Measurements from ENCODE around the gene KIF5C.

- TF ChIP-seq EZH2 (IDR thresholded peaks at IDR 0.05; ENCODE audit: insufficient read depth, poor library complexity, severe bottlenecking): no peak
- TF ChIP-seq EZH2phosphoT487 (IDR thresholded peaks at IDR 0.05; ENCODE audit: insufficient read depth, low read depth): no peak
Observed at GRCh38 chr2:148996805-148997204, 121.8 kb downstream of the KIF5C start.

Data from GM23248 (cell line).